Activated CD4-positive, alpha-beta T cell treated with anti-CD3 and anti-CD28 coated beads for 1 hour (primary cell): ENCODE measurements around the gene ABLIM2.

Source experiments
- DNase-seq: peaks from one replicate; pipeline ENCODE4 v3.0.0-alpha.2; 2020

Gene ABLIM2

DNA sequence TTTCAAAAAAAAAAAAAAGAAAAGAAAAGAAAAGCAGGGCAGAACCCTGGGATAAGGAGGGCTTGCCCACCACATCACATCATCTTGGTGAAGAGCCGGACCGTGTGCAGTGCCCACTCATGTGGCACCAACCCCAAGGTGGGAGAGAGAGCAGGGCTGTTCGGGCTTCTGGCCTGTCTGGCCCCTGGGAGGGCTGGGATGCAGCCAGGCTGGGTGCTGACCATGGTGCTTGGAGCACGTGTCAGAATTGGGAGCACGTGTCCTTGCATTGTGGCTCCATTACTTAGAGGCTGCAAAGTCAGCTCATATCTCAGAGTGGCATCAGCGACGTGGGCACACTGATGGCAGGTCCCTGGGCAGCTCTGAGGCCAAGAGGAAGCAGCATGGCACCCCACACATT, 118.0 kb downstream of the ABLIM2 start:
- no peak for DNase-seq

DNA sequence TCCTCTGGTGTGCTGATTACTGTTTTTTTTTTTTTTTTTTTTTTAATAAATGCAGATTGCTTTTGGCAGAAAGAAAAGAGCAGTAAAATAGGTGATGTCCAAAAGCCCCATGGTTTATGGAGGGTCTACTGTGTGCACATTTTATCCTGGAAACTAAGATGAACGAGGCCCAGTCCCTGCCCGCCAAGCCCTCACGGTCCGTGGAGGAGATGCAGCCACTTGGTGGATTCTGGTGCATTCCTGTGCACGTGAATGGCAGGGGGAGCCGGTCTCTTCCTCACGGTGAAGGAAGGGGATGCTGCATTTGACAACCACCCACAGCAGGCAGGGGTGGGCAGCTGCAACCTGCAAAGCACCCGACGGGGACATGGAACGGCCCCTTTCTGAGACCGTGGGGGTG, 118.8 kb downstream of the ABLIM2 start:
- DNase-seq = no peak

DNA sequence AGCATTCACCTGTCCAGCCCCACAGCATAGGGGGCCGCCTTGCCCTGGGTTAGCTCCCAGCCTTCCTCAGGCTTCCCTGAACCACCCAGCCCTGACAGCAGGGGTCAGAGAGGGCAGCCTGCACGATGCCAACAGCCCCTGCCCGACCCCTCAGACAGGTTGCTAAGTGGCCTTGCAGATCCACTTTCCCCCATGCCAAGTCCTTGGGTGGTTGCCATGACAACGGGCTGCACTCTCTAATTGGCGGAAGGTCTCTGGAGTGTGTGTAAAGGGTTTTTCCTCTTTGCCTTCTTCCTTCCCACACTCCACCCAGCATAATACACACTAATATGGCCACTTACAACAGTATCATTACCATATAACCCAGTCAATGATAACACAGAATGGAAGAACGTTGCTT, 119.3 kb downstream of the ABLIM2 start:
- DNase-seq = no peak

DNA sequence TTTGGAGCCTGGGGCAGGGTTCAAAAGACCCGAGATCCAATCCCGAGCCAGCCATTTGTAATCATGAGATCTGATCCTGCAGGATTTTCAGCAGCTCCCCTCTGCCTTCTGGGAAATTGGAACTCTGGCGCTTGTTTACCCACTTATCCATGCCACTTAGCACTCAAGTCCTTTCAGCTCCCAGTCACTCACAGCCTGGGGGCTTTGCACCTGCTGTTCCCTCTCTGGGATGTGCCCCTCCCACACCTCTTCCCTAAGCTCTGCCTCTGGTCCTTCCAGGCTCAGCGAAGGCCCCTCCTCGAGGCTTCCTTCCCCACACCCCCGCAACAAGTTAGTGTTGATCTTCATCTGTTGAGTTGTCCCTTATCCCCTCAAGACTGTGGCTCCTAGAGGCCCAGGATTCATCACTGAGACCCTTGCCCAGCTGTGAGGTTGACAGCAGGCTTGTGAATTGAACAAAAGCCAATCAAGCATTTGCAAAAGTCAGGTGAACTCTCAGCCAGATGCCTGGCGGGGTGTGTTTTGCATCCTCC, 119.8 kb downstream of the ABLIM2 start:
- no peak for DNase-seq

DNA sequence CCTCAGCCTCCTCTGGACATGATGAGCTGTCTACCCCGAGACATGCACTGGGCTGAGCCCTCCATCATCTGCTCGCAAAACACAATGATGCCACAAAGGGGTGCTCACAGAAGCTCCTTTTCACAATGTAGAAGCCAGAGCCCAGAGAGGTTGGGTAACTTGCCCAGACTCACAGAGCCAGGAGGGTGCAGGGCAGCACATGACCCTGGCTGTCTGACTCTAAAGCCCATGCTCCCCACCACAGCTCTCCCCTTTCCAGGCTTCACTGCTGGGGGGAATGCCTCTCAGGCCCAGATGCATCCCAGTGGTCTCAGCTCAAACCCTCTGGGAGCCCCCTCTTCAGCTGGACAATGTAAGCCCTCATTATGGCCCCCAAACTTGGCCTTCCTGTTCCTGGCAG, 120.5 kb downstream of the ABLIM2 start:
- DNase-seq = no peak

DNA sequence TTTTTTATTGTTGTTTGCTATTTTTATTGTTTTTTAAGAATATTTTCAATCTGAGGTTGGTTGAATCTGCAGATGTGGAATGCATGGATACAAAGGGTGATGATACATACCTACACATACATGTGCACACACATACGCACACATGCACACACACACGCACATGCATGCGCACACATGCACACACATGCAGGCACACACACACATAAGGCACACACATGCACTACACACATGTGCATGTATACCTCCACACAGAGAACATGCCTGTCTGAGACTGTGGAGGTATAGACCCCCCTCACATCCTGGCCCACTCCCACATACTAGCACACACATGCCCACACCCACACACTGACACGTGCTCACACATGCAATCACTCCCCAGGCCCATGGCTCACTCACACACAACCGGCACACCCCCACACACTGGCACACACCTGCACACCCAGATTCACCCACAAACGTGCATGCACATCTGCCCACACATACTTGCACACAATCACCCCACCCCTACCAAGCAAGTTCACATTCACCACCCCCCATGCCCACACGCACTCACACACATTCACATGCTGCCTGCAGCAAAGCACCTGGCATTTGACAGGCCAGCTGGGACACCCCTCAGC, 121.4 kb downstream of the ABLIM2 start:
- DNase-seq = no peak

DNA sequence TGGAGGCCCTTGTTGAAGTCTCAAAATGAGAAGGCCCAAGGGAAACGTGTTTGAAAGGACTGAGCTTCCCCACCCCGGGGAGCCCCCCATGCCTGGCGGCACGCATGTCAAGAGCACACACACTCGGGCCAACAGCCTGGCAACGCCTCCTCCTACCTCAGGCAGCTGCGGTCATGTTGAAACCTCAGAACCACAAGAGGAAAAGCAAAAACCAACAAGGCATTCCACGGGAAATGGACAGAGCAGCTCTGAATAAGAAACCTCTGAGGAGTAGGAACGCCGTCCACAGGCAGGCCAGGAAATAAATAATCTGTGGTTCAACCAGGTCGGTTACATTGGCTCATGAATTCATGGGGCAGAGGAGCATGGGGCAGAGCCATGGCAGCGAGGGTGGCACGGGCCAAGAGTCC, 123.2 kb downstream of the ABLIM2 start:
- no peak for DNase-seq

DNA sequence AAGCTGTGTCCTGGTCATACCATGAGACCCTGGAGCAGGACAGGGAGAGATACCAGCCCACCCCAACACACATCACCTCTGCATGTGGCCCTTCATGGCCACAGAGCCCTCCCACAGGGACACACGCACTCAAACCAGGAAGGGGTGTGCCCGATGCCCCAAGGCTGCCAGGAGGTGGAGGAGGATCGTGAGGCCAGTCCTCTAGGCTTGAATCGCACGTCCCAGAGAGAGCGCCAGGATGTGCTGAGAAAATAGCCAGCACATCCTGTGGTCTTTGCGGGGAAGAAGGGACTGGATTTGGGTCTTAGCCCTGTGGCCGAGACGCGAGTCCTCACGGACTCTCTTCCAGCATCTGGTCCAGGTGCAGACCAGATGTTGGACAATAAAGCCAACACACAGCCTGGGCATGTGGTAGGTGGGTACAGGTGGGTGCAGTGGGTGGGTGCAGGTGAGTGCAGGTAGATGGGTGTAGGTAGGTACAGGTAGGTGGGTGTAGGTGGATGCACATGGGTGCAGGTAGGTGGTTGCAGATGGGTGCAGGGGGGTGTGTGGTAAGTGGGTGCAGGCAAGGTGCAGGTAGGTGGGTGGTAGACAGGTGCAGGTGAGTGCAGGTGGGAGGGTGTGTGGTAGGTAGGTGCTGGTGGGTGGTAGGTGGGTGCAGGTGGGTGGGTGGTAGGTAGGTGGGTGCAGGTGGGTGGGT, 124.6 kb downstream of the ABLIM2 start:
- DNase-seq = no peak

DNA sequence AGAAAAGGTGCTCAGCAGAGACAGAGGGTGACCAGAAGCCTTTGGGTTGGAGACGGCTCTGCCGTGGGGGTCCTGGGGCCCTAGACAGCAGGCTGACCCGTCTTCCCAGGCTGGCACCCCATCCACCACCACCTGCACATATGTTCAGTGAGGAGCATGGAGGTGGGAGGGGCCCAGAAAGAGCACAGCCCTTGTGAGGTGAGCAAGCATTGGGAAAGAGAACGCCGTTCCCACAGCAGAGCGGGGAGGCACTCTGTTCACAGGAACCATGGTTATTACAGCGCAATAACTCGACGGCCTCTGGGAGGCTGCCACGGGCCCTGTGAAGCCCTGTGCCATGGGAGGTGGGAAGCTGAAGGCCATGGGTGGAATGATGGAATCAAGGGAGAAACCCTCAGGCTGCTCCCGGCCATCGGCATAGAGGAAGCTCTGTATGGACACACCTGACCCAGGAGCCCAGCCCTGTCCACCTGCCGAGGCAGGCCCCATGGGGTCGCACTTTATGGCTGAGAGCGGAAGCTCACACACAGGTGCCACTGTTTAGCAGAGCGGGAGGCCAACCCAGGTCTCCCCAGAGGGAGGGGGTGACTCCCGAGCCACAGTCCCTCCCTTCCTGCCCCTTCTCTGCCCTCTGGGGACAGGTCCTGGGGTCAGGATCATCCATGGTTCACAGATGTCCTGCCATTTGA, 125.4 kb downstream of the ABLIM2 start:
- no peak for DNase-seq

DNA sequence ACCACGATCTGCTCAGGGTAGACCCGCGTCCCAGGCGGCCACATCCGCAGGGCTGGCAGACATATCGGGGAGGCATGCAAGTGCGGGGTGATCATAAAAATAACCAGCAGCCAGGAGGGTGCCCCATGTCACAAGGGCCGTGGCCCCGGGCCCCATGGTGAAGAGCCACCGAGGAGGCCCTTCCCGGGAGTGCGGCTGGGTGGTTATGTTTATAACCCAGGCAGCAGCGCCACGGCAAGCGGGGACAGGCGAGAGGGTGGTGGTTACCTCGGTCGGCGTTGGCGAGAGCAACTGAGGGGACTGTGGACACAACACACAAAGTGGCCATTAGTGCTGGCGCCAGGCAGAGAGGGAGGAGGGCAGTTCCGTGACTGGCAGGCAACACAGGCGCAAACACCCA, 126.2 kb downstream of the ABLIM2 start:
- no peak for DNase-seq

DNA sequence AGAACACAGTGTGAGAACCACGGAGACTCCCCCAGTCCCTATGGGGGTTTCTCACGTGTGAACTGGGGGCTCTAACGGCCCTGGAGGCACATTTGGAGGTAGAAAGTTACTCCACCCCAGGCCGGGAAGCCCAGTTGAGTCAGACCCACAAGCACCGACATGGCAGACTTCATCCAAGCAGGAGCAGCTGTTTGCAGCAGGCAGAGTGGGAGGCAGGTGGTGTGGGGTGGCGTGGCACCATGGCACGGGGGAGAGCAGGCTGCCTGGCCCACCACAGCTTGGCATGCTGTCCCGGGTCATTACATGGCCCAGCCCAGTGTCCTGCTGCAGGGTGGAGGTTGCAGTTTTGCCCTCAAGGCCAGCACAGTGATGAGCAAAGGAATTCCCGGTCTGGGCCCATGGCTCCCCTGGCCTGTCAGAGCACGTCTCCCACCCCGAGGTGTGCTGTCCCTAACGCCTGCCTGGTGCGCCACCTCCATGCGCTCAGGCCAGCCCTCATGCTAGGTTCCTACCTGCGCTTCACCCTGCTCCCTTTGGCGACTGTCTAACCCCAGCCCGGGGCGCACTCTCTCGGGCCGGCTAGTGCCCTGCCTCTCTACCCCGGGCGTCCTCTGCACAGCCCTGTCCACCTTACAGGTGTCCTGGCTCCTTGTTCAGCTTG, 128.4 kb downstream of the ABLIM2 start:
- DNase-seq = no peak

DNA sequence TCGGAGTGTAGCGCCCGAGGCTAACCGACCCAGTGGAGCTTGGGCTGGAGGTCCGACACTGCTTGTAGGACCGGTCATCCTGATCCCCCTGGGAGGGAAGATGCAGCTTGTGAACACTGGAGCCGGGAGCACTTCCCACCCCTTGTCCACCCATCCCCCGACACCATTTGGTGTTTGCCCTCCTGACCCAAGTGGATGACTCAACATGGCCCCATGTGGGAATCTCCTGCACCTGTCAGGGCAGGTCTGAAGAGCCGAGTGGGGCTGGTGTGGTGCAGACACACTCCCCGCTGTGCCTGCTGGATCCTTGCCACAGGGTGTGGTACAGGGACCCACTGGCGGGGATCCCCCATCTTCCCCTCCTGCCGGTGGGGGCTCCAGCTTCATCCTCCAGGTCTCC, 128.9 kb downstream of the ABLIM2 start:
- no peak for DNase-seq

DNA sequence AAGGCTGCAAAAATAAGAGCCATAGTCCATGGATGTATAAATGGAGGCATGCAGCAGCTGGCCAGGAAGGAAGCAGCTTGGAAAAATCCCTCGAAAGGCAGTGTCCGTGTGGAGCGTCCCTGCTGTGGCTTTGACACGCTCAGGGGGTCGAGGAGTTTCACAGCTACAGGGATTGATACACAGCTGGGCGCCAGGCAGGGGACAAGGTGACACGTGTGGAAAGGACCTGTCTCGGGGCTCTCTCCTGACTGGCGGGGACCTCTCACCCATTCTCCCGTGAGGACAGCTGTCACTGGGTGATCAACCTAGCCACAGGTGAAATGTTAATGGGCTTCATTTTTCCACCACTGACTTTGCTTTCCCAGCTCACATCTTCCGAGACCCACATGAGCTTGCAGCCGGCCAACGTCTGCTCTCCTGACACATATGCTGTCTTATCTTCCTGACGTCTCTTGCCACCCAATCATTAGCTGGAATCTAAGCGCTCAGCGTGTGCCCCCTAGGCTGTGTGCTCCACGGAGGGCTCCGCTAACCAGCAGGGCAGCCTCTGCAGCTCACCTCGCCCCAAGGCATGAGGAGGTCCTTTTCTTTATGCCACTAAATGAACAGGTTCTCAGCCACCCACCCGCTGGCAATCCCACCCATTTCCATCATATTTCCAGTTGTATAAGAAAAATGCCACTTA, 129.6 kb downstream of the ABLIM2 start:
- DNase-seq = no peak

DNA sequence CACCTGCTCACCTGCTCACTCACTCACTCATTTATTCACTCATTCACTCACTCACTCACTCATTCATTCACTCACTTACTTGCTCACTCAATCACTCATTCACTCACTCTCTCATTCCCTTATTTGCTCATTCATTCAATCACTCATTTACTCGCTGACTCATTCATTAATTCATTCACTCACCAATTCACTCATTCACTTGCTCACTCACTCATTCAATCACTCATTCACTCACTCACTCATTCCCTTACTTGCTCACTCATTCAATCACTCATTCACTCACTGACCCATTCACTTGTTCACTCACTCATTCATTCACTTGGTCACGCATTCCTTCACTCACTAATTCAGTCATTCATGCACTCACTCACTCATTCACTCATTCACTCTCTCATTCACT, 130.2 kb downstream of the ABLIM2 start:
- no peak for DNase-seq

DNA sequence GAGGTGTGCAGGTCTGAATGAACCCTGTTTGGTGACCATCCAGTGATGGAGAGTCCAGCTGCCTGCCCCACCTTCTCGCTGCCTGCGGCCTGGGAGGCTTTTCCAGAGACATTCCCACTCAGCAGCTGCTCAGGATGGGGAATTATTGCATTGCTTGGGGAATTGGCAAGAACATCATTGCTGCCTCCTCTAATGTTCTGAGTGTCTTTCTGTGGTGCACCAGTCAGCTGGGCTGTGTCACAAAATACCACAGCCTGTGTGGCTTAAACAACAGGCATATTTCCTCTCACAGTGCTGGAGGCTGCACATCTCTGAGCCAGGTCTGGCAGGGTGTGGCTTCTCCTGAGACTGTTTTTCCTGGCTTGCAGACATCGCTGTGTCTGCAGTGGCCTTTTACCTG, 132.2 kb downstream of the ABLIM2 start:
- no peak for DNase-seq

DNA sequence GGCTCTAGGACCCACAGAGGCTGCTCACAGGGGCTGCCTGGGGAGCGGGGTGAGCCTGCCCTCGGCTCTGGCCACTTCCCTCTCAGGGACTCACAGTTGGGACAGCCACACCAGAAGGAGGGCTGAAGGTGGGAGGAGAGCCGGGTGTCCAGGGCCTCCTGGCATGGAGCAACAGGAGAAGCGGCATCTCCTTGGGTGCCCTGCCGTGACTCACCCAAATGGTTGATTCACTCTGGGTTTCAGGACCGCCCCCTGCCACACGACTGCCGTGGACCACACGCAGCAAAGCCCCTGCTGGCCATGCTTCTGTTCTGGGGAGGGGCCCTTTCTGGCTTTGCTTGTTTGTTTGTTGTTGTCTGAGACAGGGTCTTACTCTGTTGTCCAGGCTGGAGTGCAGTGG, 132.9 kb downstream of the ABLIM2 start:
- no peak for DNase-seq

DNA sequence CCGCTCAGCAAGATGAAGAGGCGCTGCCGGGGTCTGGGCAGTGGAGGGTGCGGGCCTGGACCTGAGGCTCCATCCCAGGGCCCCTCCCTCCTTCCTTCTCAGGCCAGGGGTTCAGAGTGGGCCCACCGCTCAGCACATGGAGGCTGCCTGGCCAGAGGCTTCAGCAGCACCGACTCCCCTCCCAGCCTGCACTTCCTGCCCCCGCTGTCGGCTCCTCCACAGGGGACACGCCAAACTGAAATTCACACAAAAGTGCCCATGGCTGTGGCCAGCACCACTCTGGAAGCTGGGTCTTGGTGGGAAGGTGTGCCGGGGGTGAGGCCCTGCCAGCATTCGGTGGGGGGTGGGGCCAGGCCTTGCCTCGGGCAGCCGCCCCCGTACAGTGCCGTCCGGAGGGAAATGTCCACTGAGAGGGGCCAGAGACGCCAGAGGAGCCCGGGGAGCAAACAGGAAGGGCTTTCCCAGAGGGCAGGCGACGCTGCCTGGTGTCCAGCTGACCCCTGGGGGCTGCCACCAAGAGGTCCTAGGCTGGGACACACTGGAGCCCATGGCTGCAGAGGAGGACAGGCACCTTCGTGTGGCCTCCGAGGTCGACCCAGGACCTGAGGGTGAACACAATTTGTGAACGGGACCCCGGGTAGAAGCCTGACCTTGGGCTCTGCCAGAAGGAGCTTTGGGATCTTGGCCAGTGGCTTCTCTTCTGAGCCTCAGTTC, 134.4 kb downstream of the ABLIM2 start:
- no peak for DNase-seq

DNA sequence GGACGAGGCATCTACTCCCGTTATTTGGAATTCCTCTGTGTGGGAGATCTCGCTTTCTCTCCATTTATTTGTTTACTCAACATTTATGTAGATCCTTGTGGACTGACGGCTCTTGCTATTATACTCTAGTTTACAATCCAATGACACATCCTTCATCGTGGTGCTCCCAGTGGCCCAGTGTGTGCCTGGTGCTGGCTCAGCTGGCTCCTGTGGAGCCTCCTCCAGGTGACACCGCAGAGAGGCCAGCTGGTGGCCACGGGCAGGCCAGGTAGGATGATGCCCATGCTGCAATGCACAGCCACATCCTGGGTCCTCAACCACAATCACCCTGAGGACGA, 134.9 kb downstream of the ABLIM2 start:
- no peak for DNase-seq

DNA sequence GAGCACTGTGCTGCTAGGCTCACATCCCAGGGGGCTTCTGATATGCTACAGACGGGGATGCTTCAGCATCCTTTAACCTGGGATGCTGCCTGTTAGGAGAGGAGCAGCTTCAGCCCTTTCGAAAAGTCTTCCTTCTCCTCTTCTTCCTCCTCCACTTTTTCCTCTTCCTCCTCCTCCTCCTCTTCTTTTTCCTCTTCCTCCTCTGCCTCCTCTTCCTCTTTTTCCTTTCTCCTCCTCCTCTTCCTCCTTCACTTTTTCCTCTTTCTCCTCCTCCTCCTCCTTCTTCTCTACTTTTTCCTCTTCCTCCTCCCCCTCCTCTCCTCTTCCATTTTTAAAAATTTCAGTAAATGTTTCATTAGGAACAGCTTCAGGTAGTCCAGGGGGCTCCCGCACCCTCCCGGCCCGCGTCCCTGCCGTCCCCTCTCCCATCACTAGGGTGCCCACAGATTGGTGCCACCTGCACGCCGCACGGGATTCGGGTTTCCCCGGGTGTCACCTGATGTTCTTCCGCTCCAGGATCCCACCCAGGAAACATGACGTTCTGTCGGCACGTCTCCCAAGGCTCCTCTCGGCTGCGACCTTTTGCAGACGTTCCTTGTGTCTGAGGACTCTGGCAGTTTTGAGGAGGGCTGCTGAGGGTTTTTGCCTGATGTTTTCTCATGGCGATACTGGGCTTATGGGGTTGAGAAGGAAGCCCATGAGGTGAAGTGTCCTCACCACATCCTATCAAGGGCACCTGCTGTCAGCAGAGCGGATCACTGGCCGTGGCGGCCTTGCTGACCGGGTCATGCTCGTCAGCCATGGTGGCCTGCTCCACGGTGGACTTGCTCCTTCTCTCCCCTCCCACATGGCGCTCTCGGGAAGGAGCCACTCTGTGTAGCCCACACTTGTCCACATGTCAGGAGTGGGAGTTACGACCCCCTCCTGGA, 135.6 kb downstream of the ABLIM2 start:
- no peak for DNase-seq

DNA sequence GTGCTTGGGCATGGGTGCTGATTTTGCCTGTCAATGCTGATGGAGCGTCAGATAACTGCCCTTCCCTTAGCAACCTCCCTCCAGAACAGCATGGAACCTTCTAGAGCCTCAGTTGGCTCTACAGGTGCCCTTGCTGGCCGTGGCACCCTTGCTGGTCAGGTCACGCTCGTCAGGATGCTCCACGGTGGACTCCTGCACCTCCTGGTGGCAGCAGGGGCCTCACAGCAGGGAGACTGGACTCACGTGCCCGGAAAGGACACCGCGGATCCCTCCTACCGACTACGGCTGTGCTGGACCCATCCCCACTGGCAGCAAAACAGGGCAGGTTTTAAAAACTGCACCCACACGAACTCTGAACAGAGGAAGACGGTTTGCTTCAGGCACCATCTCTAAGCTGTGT, 136.8 kb downstream of the ABLIM2 start:
- no peak for DNase-seq
